ENCODE data around the gene RPS6KA5.
A peak's percentile ranks its signal among the peaks of the same experiment; 100 is the strongest.
"Not testable (repeated sequence)": the region's sequence is repeated elsewhere in the genome, so short reads cannot be mapped to it uniquely, and the experiment has no call there.

Gene RPS6KA5

DNA sequence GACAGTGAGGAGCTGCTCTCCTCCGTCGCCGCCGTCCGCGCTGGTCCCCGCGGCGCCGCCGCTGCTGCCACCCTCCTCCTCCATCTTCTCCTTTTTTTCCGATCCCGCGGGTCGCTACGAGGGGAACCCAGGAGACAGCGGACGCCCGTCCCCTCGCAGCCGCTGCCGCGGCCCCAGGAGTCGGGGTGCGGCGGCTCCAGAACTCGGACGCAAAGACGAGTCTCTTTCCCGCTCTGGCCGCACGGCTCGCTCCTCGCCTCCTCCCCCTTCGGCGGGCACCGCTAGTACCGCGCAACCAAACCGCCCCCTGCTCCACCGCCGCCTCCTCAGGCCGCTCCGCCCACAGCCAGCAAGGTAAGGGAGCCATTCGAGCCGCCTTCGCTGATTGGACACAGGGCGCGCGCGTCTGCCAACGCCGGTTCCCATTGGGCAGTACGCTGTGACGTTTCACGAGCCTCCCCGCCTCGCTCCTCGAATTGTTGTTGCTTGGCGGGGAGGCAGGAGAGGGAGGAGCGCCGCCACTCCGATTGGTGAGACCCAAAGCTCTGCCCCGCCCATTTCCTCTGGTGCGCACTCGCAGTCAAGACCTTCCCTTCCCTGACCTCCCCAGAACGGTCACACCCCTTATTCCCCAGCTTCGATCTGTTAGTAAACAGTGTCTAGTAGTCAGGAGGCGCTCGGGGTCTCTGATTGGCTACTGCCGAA is at the start of gene RPS6KA5:
Gene RPS6KA5, minus strand, starts transcription at position 291 of the 705 bp plus-strand sequence. Its CDS starts 207 bp downstream, at position 84.
- peak; percentile 99 for DNase-seq

DNA sequence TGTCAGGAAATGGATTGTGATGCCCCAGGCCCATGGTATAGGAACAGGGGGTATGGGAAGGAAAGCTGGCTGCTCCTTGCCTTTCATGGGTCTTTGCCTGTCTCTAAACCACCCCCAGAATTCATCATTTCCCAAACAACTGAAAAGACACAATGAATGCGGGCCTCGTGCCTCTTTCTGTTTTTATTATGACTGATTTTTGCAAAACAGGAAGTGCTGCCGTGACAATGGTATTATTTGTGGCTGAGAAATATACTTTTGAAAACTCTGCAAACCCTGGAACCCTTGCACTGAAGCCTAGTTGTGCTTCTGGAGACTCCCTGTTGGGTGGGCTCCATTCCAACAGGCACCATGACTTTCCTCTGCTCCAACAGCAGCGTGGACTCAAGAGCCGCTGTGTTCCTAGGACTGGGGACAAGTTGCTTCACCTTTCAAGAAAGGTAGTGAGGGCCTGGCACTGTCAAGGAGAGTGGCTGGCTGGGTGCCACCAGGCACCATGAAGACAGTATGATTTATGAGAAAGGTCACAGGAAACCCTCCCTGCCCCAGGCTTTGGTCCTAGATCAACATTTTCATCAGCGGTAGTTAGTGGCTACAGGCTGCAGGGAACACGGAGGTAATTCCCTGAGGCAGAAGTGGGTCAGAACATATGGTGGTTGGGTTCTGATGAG is 48.6 kb upstream of the RPS6KA5 start:
- no peak for DNase-seq

DNA sequence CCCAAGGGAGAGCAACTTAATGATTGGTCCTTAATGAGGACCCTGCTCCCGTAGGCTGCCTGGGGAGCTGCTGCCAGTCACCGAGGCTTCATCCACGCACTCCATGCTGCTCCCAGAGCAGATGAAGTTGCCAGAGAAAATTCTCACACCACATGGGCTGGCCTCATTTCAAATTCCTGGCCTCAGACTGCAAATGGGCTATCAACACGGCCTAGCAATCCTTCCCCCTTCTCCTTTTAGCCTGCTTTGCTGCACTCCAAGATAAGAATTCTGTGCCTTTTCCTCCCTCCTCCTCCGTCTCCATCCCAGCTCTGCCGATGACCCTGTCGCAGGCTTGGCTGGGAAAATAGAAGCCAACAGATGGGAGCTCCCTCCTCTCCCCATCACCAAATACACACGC is 42.7 kb upstream of the RPS6KA5 start:
- no peak for DNase-seq

DNA sequence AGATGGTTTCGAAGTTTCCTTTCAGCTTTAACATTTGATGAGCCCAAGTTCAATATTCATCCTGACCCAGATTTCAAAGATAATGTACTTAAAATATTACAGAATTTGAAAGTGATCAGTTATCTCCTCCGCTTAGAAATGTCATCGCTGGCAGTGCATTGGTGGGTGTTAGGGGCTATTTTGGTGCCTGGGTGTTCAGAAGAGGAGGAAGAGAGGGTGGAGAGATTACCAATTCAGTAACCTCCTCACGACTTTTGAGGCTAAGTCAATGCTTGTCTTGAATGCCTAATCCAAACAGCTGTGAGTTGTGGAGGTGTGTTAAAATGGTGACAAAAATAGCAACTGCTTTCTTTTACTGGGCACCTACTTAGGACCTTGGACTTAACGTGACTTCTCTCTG is 39.7 kb upstream of the RPS6KA5 start:
- no peak for DNase-seq

DNA sequence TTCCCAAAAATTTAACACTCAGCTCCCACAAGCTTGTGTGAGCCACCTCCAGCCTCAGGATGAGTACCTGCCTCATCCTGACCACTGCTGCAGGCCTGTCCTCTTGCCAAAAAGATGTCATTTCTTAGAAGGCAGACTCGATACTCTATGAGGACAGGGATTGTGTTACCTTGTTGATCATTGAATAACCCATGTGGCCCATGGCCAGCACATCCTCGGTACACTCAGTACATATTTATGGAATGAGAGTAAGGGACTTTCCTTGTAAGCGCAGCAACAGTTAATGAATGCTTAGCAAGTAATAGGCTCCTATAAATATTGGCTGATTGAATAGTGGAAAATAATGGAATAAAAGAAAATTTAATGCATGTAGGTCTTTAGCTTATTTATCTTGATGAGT is 38.1 kb upstream of the RPS6KA5 start:
- no peak for DNase-seq

DNA sequence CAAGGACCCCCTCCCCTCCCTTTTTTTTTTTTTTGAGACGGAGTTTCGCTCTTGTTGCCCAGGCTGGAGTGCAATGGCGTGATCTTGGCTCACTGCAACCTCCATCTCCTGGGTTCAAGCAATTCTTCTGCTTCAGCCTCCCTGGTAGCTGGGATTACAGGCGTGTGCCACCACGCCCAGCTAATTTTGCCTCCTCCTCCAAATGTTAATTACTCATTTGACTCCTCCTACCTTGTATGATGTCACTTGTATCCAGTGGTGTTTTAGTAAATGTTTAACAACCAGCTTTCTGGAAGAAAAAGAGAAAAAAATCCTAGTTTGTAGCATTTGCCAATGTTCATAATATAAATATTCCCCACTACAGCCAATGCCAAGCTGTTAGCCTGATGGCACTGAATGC is 37.2 kb upstream of the RPS6KA5 start:
- not testable (repeated sequence) for DNase-seq

DNA sequence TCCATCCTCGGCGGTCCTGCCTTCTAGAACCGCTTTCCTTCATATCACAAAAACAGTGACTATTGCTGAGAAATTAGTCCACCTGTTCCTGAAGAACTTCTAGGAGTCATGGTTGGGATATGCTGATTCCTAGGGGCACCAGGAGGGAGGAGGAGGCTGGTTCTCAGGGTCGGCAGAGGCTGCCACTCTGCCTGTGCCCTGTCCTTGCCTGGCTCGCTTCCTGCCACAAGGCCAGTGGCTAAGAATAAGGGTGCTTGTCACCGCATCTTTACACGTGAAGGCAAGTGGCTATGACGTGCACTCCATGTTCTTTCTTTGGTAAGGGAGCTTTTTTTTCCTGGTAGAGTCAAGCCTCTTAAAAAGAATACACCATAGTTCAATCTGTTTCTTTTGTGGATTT is 34.7 kb upstream of the RPS6KA5 start:
- DNase-seq = no peak

DNA sequence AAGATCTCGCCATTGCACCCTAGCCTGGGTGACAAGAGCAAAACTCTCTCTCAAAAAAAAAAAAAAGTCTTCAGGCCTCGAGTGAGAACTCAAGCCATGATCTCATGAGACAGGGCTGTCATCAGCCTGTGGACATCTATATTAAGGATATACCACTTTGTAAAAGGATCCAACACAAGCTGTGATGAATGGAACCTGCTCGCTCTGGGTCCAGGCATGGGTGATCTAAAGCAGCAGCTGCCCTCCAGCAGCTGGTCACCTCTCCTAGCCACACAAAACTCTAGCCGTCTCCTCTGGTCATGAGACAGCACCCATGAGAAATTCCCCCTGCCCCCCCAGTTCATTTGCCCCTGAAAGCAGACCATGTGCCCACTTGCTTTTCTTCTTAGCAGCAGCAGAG is 34.3 kb upstream of the RPS6KA5 start:
- DNase-seq = no peak

DNA sequence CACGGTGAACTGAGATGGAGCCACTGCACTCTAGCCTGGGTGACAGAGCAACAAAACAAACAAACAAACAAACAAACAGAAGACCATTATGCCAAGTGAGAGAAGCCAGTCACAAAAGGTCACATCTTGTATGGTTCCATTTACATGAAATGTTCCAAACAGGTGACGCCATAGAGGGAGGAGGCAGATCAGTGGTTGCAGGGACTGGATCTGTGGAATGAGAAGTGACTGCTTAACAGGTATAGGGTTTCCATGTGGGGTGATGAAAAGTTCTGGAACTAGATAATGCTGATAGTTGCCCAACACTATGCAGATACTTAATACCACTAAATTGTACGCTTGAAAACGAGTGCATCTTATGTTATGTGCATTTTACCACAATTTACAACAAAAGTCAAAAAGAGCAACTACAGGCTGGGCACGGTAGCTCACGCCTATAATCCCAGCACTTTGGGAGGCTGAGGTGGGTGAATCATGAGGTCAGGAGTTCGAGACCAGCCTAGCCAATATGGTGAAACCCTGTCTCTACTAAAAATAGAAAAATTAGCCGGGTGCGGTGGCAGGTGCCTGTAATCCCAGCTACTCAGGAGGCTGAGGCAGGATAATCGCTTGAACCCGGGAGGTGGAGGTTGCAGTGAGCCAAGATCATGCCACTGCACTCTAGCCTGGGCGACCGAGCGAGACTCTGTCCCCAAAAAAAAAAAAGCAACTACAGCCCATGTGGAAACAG is 33.5 kb upstream of the RPS6KA5 start:
- not testable (repeated sequence) for DNase-seq

DNA sequence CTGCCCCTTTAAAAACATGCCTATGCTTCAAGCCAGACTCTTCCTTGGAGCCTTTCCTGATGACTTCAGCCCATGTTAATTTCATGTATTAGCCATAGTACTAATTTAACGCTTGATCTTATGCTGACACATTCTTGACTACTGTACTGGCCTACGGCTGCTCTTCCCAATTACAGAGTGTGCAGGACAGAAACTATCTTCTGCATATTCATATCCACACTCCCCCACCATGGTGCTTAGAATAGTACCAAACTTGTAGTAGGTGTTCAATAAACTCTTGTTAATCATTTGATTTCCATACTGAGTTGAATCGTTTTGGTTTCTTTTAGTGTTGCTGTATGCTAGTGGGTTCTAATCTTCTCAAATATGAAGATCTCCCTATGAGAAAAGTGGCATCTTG is 31.6 kb upstream of the RPS6KA5 start:
- no peak for DNase-seq

DNA sequence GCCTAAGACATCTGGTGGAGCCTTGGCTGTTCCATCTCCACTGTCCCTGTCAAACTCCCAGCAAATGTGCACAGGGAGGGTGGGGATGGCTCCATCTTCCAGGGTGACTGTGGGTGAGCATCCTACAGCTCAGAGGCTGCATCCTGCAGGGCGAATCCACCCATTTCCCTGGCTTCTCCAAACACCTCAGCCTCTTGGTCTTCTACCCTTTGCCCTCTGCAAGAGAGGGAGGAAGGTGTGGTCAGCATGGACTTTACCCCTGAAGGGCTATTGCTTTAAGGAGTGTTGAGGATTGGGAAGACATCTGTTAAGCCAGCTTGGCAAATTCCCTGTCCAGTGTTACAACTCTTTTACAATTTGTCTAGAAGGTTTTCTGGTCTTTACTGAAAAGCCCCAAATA is 30.3 kb upstream of the RPS6KA5 start:
- DNase-seq = no peak

DNA sequence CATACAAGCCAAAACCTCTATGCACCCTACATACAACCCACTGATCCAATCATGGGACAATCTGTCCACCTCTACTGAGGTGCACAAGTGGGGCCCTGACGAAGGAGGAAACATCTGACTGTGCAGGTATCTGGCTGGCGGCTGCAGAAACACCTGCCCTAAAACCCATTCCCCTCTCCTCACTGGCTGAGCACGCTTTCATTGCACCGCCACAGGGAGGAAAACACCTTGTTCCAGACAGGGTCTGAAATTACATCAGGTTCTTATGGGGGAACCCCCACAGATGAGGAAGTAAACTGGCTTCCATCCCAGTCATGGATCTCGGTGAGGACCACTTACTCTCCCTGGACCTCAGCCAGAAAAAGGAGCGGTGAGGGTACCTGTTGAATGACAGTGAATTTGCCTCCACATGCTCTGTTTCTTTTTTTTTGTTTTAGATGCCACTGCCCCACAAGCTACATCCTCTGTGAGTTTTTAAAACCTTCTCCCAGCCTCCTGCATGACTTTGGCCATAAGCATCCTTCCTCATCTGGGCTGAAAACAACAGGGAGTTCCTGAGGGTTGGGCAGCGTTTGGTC is 29.6 kb upstream of the RPS6KA5 start:
- DNase-seq = peak; percentile 14

DNA sequence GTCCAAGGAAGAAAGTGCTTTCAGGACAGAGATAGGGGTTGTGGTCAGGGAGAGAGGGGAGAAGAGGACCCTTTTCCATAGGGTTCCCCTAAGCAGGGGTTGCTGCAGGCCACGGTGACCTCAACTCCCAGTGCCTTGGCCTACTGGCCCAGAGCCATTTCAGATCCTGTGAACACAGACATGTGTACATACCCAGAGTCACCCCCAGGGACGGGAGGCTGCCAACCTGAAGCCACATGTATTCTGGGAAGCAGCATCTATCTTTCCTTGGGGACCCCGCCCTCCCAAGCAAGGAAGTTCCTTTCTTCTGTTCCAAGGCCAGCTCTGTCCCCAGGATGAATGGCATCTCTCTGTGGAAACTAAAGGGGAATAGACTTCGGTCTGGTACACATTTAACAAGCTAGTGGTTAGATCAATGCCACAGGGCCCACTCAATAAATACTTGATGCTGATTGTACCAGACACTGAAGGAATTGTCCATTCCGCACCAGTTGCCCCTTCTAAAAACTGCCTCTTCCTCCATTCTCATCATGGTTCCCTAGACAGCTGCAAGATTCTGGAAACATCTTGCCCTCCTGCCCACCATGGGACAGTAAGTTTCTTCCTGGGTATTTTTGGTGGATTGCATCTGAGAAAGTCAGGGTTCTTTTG is 28.3 kb upstream of the RPS6KA5 start:
- no peak for DNase-seq

DNA sequence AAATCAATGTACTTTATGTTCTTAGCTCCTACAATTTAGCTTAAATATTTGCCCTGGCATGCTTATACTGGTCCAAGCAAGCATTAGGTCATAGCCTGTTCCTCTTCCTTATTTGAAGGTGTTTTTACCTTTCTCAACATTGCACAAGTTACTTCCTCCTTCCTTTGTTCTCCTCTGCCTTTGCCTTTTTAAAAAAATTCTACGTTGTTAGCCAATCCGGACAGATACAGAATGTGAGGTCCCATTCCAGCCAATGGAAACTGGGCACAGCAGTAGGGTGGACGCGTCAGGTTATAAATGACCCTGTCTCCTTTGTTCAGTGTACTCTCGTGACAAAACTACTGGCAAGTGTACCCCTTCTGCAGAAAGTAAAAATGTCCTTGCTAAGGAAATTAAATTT is 27.0 kb upstream of the RPS6KA5 start:
- not testable (repeated sequence) for DNase-seq

DNA sequence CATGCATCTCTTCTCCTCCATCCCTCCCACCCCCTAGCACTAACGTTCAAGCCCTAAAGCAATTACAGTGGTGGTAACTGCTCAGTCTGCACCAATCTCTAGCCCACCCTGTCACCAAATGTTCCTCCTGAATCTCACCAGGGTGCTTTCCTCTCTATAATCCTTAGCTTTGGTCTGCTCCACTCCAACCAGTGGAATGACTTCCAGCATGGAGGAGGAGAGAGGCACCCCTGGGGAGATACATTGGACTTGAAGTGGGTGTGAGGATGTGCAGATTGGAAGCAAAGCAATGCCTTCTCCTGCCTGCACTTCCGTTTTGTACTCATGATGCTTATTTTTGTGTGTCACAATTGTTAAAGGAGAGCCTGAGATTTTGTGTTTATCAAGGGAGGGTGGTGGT is 24.1 kb upstream of the RPS6KA5 start:
- no peak for DNase-seq

DNA sequence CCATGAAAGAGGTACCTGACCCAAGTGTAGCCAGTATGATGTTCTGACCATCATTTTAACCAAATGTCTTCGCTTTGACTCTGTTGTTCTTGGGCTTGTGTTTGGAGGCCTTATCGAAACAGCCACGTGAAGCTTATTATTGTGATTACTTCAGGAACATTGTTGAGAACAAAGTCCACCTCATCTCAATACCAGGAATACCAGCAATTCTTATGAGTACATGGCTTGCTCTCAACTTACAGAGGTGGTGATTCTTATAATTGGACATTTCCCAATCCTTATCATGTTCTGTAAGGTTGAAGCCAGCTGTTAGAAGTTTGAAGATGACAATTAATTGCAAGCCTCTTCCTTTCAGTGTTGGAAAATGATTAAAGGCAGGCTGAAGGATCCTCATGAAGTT is 21.8 kb upstream of the RPS6KA5 start:
- no peak for DNase-seq

DNA sequence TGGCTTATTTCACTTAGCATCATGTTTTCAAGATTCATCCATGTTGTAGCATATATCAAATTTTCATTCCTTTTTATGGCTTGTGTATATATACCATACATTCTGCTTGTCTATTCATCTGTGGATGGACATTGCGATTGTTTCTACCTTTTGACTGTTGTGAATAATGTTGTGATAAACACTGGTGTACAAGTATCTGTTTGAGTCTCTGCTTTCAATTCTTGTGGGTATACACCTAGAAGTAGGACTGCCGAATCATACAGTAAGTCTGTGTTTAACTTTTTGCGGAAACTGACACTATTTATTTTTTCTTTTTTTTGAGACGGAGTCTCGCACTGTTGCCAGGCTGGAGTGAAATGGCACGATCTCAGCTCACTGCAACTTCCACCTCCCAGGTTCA is 19.6 kb upstream of the RPS6KA5 start:
- DNase-seq = no peak

DNA sequence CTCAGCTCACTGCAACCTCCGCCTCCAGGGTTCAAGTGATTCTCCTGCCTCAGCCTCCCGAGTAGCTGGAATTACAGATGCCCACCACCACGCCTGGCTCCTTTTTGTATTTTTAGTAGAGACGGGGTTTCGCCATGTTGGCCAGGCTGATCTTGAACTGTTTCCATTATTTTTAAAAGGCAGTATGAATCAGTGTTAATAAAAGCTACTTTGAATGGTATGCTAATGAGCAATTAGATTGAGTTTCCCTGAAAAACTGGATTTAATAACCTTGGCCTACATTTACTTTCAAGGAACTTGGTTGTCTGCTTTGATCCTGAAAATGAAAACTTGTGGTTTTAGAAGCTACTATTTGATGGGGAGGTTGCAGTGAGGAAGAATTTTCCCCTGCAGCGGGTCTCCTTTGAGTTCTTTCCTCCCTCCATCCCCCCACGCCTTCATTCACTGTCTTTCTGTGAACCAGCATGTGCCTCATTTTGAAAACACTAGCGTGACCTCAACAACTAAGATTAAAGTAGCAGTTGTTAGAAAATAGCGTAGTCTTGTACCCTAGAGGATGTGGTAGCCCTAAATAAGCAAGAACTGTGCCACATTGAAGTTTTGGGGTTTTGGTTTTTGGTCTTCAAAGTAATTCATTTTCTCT is 17.8 kb upstream of the RPS6KA5 start:
- no peak for DNase-seq

DNA sequence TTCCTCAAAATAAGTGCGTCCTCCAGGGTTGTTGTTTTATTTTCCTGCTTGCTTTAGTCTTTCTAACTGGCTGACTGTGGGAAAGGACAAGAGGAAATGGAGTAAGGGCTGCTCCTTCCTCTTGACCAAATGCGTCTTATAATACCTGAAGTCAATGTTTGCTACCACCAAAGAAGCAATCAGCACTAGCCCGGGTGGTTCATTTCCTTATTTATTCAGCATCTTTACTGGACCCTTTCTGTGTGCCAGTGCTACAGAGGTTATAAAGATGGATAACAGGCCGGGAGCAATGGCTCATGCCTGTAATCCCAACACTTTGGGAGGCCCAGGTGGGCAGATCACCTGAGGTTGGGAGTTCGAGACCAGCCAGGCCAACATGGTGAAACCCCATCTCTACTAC is 15.1 kb upstream of the RPS6KA5 start:
- DNase-seq = no peak

DNA sequence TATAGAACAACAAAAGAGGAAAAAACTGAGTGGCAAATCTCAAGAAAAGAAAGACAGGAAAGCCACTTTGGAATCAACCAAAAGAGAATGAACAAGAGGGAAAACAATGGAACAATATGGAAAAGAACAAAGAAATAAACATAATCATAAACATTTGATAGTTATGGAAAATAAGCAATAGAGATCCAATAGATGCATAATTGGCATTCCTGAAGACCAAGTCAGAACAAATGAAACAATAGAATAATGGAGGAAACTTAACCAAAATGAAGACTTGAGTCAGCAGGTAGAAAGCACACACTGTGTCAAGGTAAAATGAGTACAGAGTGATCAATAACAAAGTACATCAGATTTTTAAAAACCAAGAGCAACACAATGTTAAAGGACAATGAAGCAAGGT is 10.1 kb upstream of the RPS6KA5 start:
- no peak for DNase-seq

DNA sequence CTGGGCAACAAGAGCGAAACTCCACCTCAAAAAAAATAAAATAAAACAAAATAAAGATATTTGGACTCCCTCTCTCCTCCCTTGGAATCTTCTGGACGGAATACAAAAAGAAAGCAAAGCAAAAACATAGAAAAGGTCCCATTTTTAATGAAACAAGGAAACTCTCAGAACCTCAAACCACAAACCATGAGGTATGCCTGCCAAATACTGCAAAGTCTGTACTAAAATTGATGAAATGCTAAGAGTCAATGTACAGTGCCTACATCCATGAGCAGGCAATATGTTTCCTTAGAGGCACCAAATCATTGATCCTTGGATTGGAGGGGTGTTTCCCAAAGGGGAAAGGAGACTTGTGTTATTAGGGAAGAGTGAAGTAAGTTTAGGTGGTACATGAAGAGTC is 8.2 kb upstream of the RPS6KA5 start:
- DNase-seq = no peak

DNA sequence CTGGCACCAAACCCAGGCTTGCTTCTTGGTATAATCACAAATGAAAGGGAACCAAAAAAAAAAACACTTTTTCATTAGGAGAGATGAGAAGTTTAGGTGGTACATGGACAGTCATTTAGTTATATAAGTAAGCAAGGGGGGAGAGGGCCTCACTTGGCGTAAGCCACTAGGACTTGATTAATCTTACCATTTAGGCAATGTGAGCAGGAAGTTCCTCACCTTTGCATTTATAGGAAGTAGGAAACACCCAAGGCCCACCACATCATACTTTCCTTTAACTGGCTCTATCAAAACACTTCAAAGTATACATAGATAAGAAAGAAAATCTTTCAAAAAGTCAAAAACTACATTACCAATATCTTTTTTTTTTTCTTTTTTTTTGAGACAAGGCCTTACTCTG is 6.7 kb upstream of the RPS6KA5 start:
- no peak for DNase-seq

DNA sequence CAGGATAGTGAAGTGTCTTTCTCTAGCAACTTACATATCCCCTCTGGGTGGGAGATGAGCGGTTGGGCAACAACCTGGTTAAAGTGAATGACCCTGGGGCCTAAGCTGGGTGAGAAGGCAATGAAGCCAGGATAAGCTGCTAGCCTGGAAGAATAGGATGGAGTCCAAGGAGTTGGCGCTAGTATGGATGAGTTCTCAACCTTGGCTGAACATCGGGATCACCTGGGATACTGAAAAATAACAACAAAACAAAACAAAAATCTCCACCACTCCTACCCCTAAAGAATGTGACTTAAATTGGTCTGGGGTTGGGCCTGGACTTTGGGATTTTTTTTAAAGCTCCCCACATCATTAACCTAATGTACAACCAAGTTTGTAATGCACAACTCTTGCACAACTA is 4.8 kb upstream of the RPS6KA5 start:
- no peak for DNase-seq

Measured in NCI-H2029 (cell line).